ENCODE results near the gene CCNYL1.
A peak's percentile ranks its signal among the peaks of the same experiment; 100 is the strongest.

CCNYL1 gene

GRCh38 chr2:207674826-207675225 is 36.6 kb upstream of the CCNYL1 start:
- TF ChIP-seq, protein P1, sequence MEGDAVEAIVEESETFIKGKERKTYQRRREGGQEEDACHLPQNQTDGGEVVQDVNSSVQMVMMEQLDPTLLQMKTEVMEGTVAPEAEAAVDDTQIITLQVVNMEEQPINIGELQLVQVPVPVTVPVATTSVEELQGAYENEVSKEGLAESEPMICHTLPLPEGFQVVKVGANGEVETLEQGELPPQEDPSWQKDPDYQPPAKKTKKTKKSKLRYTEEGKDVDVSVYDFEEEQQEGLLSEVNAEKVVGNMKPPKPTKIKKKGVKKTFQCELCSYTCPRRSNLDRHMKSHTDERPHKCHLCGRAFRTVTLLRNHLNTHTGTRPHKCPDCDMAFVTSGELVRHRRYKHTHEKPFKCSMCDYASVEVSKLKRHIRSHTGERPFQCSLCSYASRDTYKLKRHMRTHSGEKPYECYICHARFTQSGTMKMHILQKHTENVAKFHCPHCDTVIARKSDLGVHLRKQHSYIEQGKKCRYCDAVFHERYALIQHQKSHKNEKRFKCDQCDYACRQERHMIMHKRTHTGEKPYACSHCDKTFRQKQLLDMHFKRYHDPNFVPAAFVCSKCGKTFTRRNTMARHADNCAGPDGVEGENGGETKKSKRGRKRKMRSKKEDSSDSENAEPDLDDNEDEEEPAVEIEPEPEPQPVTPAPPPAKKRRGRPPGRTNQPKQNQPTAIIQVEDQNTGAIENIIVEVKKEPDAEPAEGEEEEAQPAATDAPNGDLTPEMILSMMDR (IDR thresholded peaks at IDR 0.05; ENCODE audit: extremely low read depth, insufficient read depth, missing control alignments) = no peak
- in situ Hi-C loops (cut with MboI; ENCODE audit: low pct_unique_long_range_greater_than_20kb, low sequenced_read_pairs, unreplicated experiment) = no loop called here
- no peak for DNase-seq (ENCODE audit: low spot score)

- peak; percentile 27 for DNase-seq (ENCODE audit: low spot score)
- in situ Hi-C loops (cut with MboI; ENCODE audit: low pct_unique_long_range_greater_than_20kb, low sequenced_read_pairs, unreplicated experiment) = no loop called here
- TF ChIP-seq, protein P1 (IDR thresholded peaks at IDR 0.05; ENCODE audit: extremely low read depth, insufficient read depth, missing control alignments) = no peak
Observed at GRCh38 chr2:207676827-207677354, 34.5 kb upstream of the CCNYL1 start.

DNA sequence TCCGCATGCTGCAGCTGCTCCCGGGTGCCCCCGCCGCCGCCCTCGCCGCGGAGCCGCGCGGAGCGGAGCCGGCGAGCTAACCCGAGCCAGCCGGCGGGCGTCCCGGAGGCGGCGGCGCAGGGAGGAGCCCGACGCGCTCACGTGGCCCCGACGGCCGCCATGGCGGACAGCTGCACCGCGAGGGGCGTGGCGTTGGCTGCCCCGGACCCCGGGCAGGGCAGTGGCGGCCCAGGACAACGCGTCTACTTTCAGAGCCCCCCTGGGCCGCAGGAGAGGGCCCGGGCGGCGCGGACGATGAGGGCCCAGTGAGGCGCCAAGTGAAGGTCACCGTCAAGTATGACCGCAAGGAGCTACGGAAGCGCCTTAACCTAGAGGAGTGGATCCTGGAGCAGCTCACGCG is 30.0 kb upstream of the CCNYL1 start:
- TF ChIP-seq, protein P1 (IDR thresholded peaks at IDR 0.05; ENCODE audit: extremely low read depth, insufficient read depth, missing control alignments) = no peak
- in situ Hi-C loops (cut with MboI; ENCODE audit: low pct_unique_long_range_greater_than_20kb, low sequenced_read_pairs, unreplicated experiment) = no loop called here
- DNase-seq (ENCODE audit: low spot score) = no peak

- no peak for DNase-seq (ENCODE audit: low spot score)
- in situ Hi-C loops (cut with MboI; ENCODE audit: low pct_unique_long_range_greater_than_20kb, low sequenced_read_pairs, unreplicated experiment) = no loop called here
- TF ChIP-seq, protein P1 (IDR thresholded peaks at IDR 0.05; ENCODE audit: extremely low read depth, insufficient read depth, missing control alignments) = no peak
Observed at GRCh38 chr2:207682557-207682956, 28.9 kb upstream of the CCNYL1 start.

DNA sequence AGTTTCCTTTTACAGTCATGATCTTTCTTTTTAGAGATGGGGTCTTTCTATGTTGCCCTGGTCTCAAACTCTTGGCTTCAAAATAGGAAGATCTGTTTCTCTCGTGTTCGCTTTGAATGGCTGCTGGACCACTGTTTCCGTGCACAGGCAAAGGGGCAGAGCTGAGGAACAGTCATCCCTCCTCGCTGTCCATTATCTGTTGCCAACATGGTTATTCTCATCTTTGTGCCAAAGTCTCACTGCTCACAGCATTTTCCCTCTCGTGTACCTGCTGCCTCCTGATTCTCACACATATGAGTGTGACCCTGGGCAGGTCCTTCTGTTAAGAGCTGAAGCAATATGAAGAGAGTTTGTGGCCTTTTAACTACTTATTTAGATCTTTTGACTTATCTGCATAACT is 28.0 kb upstream of the CCNYL1 start:
- DNase-seq (ENCODE audit: low spot score) = no peak
- in situ Hi-C loops (cut with MboI; ENCODE audit: low pct_unique_long_range_greater_than_20kb, low sequenced_read_pairs, unreplicated experiment) = no loop called here
- TF ChIP-seq, protein P1 (IDR thresholded peaks at IDR 0.05; ENCODE audit: extremely low read depth, insufficient read depth, missing control alignments) = no peak

DNA sequence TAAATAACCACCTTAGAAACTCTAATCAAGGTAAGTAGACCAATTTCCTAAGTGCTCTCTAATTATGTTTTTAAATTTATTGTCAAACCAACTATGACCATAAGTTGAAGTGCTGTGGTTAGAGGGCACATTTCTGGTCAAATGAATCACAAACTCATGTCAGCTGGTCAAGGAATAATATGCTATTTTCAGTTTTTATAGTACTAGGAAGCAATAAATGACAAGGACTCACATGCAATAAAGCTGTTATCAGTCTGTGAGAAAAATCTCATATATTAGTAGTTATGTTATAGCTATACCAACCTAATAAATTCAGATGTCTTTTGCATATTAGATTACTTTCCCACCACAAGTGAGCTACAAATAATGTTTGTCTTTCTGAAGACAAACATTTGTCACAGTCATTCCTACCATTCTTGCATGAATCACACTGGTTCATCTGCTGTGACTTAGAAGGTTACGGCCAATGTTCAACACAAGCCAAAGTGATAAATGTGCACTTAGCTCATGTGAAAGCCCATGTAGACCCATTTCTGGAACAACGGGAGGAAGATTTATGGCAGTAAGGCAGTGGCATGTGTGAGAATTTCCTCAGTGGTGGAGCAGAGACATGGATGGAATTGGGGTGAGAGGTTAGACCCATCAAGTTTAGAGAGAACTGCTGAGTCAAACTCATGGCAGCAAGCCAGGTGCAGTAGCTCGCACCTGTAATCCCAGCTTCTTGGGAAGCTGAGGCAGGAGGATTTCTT is 27.4 kb upstream of the CCNYL1 start:
- no peak for DNase-seq (ENCODE audit: low spot score)
- TF ChIP-seq, protein P1 (IDR thresholded peaks at IDR 0.05; ENCODE audit: extremely low read depth, insufficient read depth, missing control alignments) = no peak
- in situ Hi-C loops (cut with MboI; ENCODE audit: low pct_unique_long_range_greater_than_20kb, low sequenced_read_pairs, unreplicated experiment) = no loop called here

All from GM13977 (cell line).